Mucosa of rectum (tissue), 2 donors: ENCODE results near the gene ATE1.

Experiments
- H3K27ac ChIP-seq, 2 donors: one replicate each; pipeline ENCODE4 v1.7.0; 2013; ENCODE audit warnings: inconsistent platforms in 2 of 2, low read depth in 2 of 2, low read length in 2 of 2
- H3K27me3 ChIP-seq, 2 donors: one replicate each; pipeline ENCODE4 v1.7.0; 2013; ENCODE audit warnings: low read length in 2 of 2; ENCODE audit not compliant: control insufficient read depth in 2 of 2, insufficient read depth in 2 of 2
- H3K36me3 ChIP-seq, 2 donors: one replicate each; pipeline ENCODE4 v1.7.0; 2013; ENCODE audit warnings: low read length in 2 of 2; ENCODE audit not compliant: control insufficient read depth in 2 of 2, insufficient read depth in 2 of 2
- H3K4me1 ChIP-seq, 2 donors: one replicate each; pipeline ENCODE4 v1.7.0; 2013; ENCODE audit warnings: low read length in 2 of 2, mild to moderate bottlenecking in 1 of 2; ENCODE audit not compliant: control insufficient read depth in 2 of 2, insufficient read depth in 2 of 2
- H3K4me3 ChIP-seq, 2 donors: one replicate each; pipeline ENCODE4 v1.7.0; 2013; ENCODE audit warnings: low read length in 2 of 2
- H3K9ac ChIP-seq, 2 donors: one replicate each; pipeline ENCODE4 v1.7.0; 2013; ENCODE audit warnings: low read length in 2 of 2, low read depth in 1 of 2, mild to moderate bottlenecking in 1 of 2
- H3K9me3 ChIP-seq, 2 donors: one replicate each; pipeline ENCODE4 v1.7.0; 2013; ENCODE audit warnings: low read length in 2 of 2; ENCODE audit not compliant: control insufficient read depth in 2 of 2
- donor health status: healthy.
- donor health status: Normal muscosa, but diverticular disease.

Gene ATE1

DNA sequence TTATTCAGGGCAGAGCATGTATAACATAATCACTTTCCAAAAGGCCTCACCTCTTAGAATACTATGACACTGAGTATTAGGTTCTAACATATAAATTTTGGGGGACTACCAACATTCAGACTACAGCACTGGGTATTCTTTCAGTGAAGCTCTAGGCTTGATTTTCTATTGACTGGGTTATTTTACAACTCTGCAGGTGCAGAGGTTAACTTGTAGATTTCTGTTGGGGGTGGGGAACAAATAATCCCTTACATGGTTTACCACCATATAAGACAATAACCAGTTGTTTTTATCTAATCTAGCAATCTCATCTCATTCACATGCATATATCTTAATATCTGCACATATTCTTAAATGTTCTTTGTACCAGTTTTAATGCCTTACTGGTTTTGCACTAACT is 73.9 kb downstream of the ATE1 start:
- H3K9ac ChIP-seq: no peak overlapping the region
- H3K27me3 ChIP-seq: no peaks in the 10 kb centered on the region
- H3K9me3 ChIP-seq: no peaks in the 10 kb centered on the region
- H3K36me3 ChIP-seq: peaks cover 17% of the 10 kb centered on the region in 2 donors
- H3K4me3 ChIP-seq: no peak overlapping the region
- no peak overlapping the region for H3K27ac ChIP-seq
- H3K4me1 ChIP-seq: no peaks in the 10 kb centered on the region

DNA sequence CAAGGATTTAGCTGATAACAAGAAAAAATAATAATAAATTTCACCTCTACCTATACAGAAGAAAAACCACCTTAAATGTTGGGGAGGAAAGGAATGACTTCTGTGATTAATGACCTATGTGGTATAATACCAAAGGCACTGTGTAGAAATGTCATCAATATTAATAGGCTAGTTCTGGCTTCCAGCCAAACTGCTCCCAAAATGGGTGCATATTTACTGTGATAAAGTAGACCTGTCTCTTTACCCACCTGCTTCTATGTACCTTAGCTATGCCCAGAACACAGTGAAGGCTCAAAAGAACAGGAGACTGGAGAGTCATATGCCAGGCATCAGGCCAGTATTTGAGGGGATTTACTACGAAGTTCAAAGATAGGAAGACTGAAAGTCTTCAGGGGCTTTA is 76.0 kb downstream of the ATE1 start:
- Histone ChIP-seq H3K4me3 (no peak overlapping the region), H3K27me3 (no peaks in the 10 kb centered on the region), H3K27ac (no peak overlapping the region), H3K36me3 (peaks cover 7 to 21% of the 10 kb centered on the region in 2 donors), H3K4me1 (no peaks in the 10 kb centered on the region), H3K9ac (no peak overlapping the region), H3K9me3 (no peaks in the 10 kb centered on the region)

DNA sequence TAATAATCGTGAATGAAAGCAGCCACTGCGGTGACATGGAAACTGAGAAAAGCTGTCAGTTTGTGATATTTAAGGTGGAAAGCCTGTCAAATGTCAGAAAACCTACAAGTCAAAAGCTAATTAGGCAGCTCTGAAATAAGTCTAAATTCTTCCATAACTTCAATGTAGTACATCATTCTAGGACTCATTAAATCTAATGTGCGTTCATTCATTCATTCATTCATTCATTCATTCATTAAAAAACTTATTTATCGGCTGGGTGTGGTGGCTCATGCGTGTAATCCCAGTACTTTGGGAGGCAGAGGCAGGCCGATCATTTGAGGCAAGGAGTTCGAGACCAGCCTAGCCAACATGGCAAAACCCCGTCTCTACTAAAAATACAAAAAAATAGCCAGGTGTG is 79.7 kb downstream of the ATE1 start:
- no peaks in the 10 kb centered on the region for H3K9me3 ChIP-seq
- peaks cover 10 to 27% of the 10 kb centered on the region in 2 donors for H3K36me3 ChIP-seq
- no peak overlapping the region for H3K27ac ChIP-seq
- no peaks in the 10 kb centered on the region for H3K27me3 ChIP-seq
- H3K4me3 ChIP-seq: no peak overlapping the region
- H3K9ac ChIP-seq: no peak overlapping the region
- H3K4me1 ChIP-seq: no peaks in the 10 kb centered on the region

DNA sequence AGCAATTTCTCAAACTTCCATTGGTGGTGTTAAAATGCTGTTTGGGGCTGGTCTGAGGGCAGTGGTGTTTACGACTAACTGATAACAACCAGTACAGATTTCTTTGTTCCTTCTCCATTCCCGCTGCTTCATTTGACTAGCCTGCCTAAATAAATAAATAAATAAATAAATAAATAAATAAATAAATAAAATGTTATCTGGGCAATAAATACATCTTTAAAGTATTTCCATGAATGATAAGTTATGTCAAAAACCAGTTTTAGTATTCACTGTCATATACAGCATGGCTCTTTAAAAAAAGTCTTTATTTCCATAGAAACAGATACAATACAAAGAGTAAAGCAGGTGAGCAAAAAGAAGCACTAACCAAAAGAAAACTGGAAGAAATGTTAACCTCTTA is 81.3 kb downstream of the ATE1 start:
- peaks cover 6 to 23% of the 10 kb centered on the region in 2 donors for H3K36me3 ChIP-seq
- no peaks in the 10 kb centered on the region for H3K27me3 ChIP-seq
- no peak overlapping the region for H3K27ac ChIP-seq
- no peak overlapping the region for H3K9ac ChIP-seq
- H3K4me1 ChIP-seq: no peaks in the 10 kb centered on the region
- H3K9me3 ChIP-seq: no peaks in the 10 kb centered on the region
- no peak overlapping the region for H3K4me3 ChIP-seq

DNA sequence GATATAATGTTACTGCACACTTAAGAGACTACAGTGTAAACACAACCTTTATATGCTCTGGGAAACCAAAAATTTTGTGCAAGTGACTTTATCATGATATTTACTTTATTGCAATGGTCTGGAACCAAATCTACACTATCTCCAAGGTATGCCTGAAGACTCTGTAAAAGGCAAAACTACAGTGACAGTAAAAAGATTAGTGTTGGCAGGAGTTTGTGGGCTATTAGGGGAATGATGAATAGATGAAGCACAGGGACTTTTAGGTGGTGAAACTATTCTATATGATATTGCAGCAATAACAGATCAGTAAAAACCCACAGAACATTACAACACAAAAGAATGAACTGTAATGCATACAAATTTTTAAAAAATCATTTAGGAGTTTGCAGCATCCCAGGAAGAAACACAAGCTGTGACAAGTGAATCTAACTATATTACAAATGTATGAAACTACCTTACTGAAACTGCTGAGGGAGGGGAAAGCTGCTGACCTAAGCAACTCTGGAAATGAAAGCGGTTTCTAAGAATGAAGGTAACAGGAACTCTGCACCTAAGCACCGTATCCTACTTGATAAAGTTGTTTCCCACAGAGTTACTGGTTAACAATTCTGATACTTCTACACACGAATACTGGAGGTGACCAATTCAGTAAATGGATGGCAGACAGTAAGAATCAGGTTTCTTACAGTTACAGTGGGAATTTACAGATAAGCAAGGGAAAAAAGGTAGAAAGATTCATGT is 82.6 kb downstream of the ATE1 start:
- Histone ChIP-seq H3K36me3 (peaks cover 5 to 20% of the 10 kb centered on the region in 2 donors), H3K9me3 (no peaks in the 10 kb centered on the region), H3K27ac (no peak overlapping the region), H3K27me3 (no peaks in the 10 kb centered on the region), H3K4me1 (no peaks in the 10 kb centered on the region), H3K9ac (no peak overlapping the region), H3K4me3 (no peak overlapping the region)

DNA sequence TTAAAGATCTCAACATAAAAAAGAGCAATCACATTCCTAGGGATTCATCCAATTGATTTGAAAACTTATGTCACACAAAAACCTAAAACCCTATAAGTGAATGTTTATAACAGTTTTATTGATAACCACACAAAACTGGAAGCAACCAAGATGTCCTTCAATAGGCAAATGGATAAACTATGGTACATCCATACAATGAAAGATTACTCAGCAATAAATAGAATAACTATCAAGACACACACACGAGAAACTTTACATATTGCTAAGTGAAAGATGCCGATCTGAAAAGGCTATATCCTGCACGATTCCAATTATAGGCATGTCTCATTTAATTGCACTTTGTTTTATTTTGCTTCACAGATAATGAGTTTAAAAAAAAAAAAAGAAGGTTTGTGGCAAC is 83.3 kb downstream of the ATE1 start:
- Histone ChIP-seq H3K27me3 (no peaks in the 10 kb centered on the region), H3K9me3 (no peaks in the 10 kb centered on the region), H3K9ac (no peak overlapping the region), H3K4me1 (no peaks in the 10 kb centered on the region), H3K36me3 (peaks cover 3 to 18% of the 10 kb centered on the region in 2 donors), H3K27ac (no peak overlapping the region), H3K4me3 (no peak overlapping the region)

DNA sequence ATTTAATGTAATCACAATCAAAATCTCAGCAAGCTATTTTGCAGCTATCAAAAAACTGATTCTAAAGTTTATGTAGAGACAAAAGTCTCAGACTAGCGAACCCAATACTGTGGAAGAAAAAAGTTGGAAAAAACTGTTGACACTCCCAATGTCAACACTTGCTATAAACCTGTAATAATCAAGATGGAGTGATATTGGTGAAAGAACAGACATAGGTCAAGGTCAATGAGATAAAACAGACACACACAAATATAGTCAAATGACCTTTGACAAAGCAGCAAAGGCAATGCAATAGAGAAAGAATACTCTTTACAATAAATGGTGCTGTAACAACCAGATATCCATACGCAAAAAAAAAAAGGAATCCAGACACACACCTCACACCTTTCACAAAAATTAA is 84.5 kb downstream of the ATE1 start:
- Histone ChIP-seq H3K27me3 (no peaks in the 10 kb centered on the region), H3K27ac (no peak overlapping the region), H3K4me1 (no peaks in the 10 kb centered on the region), H3K9me3 (no peaks in the 10 kb centered on the region), H3K36me3 (peaks cover 3 to 11% of the 10 kb centered on the region in 2 donors), H3K9ac (no peak overlapping the region), H3K4me3 (no peak overlapping the region)

DNA sequence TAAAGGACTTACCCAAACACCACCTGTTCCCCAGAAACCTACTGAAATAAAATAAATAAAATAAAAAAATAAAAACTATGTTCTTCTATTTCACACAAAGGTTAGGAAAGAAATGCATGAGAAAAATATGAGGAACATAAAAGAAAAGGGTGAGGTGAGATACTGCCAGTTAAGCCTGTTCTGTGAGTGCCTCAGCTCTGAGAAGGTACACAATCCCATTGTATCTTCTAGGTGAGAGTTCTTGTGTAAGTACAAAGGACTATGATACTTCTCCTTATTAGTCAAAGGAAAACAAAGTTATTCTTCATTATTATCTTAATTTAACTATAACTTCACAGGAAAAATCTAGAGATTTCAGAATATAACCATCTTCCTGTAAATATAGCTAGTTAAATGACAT is 86.0 kb downstream of the ATE1 start:
- Histone ChIP-seq H3K27me3 (no peaks in the 10 kb centered on the region), H3K4me3 (no peak overlapping the region), H3K36me3 (peaks cover 3 to 11% of the 10 kb centered on the region in 2 donors), H3K27ac (no peak overlapping the region), H3K9me3 (no peaks in the 10 kb centered on the region), H3K4me1 (no peaks in the 10 kb centered on the region), H3K9ac (no peak overlapping the region)

DNA sequence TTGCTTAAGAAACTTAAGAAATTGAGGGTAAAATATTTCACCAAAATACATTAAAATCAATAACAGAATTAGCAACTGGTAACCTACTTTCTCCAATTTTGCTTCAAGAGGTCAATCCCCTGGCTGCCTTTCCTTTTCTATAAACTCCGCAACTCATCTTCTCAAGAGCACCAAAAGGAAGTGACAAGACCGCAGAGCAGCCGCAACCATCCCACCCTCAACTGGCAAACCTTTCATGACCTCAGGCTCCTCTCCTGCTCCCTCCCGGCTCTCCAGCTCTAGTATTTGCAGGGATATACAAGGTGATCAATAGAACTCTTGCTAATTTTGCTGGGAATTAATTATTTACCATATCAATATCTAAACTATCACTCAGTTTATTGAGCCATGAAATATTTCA is 88.9 kb downstream of the ATE1 start:
- Histone ChIP-seq H3K9ac (no peak overlapping the region), H3K9me3 (no peaks in the 10 kb centered on the region), H3K27me3 (no peaks in the 10 kb centered on the region), H3K4me3 (no peak overlapping the region), H3K4me1 (no peaks in the 10 kb centered on the region), H3K36me3 (peaks cover 10 to 13% of the 10 kb centered on the region in 2 donors), H3K27ac (no peak overlapping the region)

DNA sequence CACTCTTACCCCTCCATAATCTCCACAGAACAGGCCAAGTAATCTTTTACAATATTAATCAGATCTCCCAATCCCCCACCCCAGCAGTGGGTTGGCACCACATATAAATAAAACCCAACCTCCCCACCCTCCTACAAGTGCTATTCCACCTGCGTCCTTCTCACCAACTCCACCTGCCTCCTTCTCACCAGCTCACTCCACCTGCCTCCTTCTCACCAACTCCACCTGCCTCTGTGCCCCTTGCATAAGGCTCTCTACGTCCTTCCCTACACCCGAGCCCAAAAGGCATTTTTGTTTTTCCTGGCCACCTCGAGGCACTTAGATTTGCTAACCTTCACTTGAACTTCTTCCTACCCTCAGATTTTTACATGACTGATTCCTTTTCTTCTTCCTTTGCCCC is 89.7 kb downstream of the ATE1 start:
- Histone ChIP-seq H3K27ac (no peak overlapping the region), H3K27me3 (no peaks in the 10 kb centered on the region), H3K4me3 (no peak overlapping the region), H3K4me1 (no peaks in the 10 kb centered on the region), H3K9me3 (no peaks in the 10 kb centered on the region), H3K9ac (no peak overlapping the region), H3K36me3 (peaks cover 10 to 17% of the 10 kb centered on the region in 2 donors)
